Medulla oblongata (tissue), 1 donor: ENCODE data around the gene FPGS.
"Not testable (repeated sequence)": the region's sequence is repeated elsewhere in the genome, so short reads cannot be mapped to it uniquely, and the experiment has no call there.

Experiments
- DNase-seq: peaks from one replicate; pipeline ENCODE4 v3.0.0-alpha.2; 2015; ENCODE audit errors: extremely low spot score

Gene FPGS

GRCh38 chr9:127771570-127772189 is 31.0 kb upstream of the FPGS start:
- no peak for DNase-seq

DNA sequence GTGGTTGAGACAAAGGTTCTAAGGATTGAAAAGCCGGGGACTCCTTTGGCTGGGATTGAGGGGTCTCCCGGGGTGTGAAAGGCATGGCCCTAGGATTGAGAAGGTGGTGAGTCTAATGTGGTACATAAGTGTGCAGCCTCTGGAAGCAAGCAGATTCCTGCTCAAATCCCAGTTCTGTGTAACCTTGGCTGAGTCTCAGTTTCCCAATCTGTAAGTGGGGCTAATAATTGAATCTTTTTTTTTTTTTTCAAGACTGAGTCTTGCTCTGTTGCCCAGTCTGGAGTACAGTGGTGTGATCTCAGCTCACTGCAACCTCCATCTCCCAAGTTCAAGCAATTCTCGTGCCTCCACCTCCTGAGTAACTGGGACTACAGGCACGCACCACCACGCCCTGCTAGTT is 30.1 kb upstream of the FPGS start:
- DNase-seq: no peak

DNA sequence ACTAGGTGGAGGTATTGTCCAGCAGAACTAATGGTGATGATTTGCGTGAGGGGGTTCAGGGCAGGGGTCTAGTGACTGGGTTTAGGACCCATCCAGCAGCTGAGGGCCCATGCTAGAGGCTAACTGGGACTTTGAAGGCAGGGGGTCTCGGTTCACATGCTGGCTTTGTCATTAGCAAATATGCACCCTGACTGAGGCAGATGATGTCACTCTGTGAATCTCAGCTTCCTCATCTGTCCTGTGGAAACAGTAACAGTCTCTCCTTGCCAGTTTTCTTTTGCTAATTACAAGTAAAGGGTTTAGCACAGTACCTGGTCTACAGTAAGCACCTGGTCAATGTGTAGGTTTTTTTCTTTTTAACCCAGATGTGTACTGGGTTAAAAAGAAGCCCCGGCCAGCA is 29.4 kb upstream of the FPGS start:
- no peak for DNase-seq

DNA sequence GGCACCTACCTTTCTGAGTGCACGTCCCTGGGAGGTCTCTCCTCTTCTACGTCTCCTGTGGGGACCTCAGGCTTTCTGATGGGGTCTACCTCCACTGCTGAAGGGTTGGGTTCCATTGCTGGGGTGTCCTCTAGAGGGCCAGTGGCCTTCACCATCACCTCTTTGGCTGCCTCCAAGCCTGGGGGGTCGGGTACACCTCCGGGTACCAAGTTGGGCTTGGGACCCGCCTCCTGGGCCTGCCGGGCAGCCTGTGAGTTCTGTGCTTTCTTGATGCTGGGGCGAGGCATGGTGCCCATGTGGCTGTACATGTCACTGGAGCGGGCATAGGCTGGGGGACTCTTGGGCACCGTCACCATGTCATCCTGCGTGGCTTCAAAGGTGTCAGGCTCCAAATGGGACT is 28.7 kb upstream of the FPGS start:
- DNase-seq: no peak

- DNase-seq: peak; percentile 61
These were observed 26.3 kb upstream of the FPGS start for GRCh38 chr9:127776195-127776923.

- DNase-seq: no peak
These were observed 25.8 kb upstream of the FPGS start for GRCh38 chr9:127776924-127777289.

- no peak for DNase-seq
These were observed 25.2 kb upstream of the FPGS start for GRCh38 chr9:127777368-127777980.

DNA sequence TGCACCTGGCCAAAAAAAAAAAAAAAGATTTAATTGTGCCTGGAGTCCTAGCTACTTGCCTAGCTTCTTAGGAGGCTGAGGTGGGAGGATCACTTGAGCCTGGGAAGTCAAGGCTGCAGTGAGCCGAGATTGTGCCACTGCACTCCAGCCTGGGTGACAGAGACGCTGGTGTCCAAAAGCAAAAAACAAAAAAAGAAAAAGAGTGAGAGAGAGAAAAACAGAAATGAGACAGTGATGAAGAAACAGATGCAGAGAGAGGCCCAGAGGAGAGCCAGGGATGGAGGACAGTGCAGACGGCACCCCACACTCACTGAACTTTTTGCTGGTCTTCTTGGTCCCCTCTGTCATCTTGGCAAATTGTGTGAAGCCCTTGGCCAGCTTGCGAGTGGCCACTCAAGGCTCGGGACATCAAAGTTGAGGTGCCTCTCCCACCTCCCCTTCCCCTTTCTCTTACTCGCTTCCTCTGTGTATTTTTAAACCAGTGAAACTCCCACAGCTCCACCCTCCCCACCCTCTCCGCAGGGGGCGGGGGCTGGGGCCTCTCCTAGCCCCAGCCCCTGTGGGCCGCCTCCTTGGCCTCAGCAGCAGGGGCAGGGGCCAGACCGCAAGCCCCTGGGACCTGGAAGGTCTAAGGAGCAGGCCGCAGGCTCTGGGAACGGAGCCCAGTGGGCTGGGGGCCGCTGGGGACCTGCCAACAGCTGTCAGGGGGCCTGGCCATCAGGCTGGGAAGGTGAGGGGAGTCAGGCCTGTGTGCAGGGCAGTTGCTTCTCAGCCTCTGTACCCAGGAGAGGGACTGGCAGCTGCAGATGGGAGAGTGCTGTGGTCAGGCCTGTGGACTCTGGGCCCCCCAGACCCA is 24.2 kb upstream of the FPGS start, which contains the start of gene SH2D3C:
TSS of gene SH2D3C (minus strand) at position 387 of the 856 bp plus-strand sequence. CDS start at position 348, 39 bp downstream.
- DNase-seq: peak; percentile 66

- DNase-seq: peak; percentile 30
These were observed 23.3 kb upstream of the FPGS start for GRCh38 chr9:127779136-127779981.

- peak; percentile 82 for DNase-seq
These were observed 22.4 kb upstream of the FPGS start for GRCh38 chr9:127780126-127780885.

GRCh38 chr9:127780909-127781308 is 21.8 kb upstream of the FPGS start:
- DNase-seq: not testable (repeated sequence)

DNA sequence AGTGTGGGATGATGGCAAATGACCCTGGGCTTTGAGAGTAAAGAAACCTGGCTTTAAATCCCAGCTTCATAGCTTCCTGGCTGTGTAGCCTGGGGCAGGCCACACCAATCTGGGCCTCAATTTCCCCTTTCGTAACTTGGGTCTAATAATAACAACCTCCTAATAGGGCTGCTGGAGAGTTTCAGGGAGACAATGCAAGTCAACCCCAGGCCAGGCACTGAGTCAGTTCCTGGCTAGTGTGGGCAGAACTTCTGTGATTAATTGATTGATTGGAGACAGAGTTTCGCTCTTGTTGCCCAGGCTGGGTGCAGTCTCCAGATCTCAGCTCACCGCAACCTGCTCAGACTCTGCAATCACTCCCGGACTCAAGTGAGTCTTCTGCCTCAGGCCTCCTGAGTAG is 20.9 kb upstream of the FPGS start:
- no peak for DNase-seq

GRCh38 chr9:127783111-127784008 is 19.3 kb upstream of the FPGS start:
- peak; percentile 43 for DNase-seq

- DNase-seq: peak; percentile 86
These were observed 17.4 kb upstream of the FPGS start for GRCh38 chr9:127785023-127785932.

DNA sequence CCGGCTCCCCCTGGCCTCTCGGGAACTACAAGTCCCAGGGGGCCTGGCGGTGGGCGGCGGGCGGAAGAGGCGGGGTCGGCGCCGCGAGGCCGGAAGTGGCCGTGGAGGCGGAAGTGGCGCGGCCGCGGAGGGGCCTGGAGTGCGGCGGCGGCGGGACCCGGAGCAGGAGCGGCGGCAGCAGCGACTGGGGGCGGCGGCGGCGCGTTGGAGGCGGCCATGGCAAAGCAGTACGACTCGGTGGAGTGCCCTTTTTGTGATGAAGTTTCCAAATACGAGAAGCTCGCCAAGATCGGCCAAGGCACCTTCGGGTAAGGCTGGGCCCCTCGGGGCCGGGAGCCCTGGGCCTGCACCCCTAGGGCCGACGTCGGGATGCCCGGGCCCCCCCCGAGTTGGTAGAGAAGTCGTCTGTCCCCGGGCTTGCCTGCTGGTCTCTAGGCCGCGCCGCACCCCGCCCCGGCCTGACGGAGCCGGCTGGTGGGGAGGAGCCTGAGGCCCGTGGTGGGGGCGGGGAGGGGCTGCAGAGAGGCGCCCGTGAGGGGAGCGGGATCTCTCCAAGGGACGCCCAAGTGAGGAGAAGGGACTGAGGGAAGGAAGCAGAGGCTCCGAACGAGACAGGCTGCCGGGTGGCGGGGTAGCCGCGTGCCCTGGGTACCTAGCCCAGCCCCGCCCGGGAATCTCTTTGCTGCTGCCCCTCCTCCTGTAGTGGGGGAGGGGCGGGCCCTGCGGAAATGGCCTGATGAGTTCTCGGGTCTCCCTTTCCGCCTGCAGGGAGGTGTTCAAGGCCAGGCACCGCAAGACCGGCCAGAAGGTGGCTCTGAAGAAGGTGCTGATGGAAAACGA is 16.5 kb upstream of the FPGS start, which contains the start of gene CDK9:
TSS of gene CDK9 (plus strand) at position 102 of the 840 bp plus-strand sequence. CDS start at position 217, 115 bp downstream.
- peak; percentile 89 for DNase-seq

- no peak for DNase-seq
These were observed 15.9 kb upstream of the FPGS start for GRCh38 chr9:127786773-127787104.

GRCh38 chr9:127788337-127789011 is 14.2 kb upstream of the FPGS start:
- DNase-seq: no peak
